K562 (cell line): ENCODE data around the gene RHEBL1. TPM values are rescaled to one million over a fixed set of nuclear protein-coding genes. Genes with fewer than 3 reads are reported as not detected.

Source experiments
- CBFA2T3 ChIP-seq: fragments of 450-650 bp; IDR thresholded peaks from 2 replicates; pipeline ENCODE4 v1.6.1; 2017
- ETV6 ChIP-seq, 3 experiments: fragments of 150-350 bp in 1 of 3; sonication (generic) in 1 of 3; formaldehyde crosslinking in 1 of 3; IDR thresholded peaks; 2 replicates each; pipeline versions ENCODE4 v1.6.1 to v1.8.0; 2014 to 2022; ENCODE audit warnings: borderline replicate concordance in 2 of 3, low read depth in 2 of 3, antibody characterized with exemption in 1 of 3, low read length in 1 of 3, mild to moderate bottlenecking in 1 of 3, missing genetic modification reagents in 1 of 3
- MTA2 ChIP-seq: fragments of 450-650 bp; IDR thresholded peaks from 2 replicates; pipeline ENCODE4 v1.6.1; 2016; ENCODE audit warnings: low read depth
- SMARCC2 ChIP-seq: fragments of 450-650 bp; IDR thresholded peaks from 2 replicates; pipeline ENCODE4 v1.6.1; 2017; ENCODE audit warnings: antibody characterized with exemption, moderate library complexity, mild to moderate bottlenecking, low read depth
- ZBTB40 ChIP-seq, 2 experiments: fragments of 450-650 bp in 1 of 2; sonication (generic) in 1 of 2; formaldehyde crosslinking in 1 of 2; IDR thresholded peaks; 2 replicates each; pipeline versions ENCODE4 v1.7.1 to v1.9.0; 2016 to 2022; ENCODE audit warnings: inconsistent platforms in 1 of 2, mild to moderate bottlenecking in 1 of 2, missing genetic modification reagents in 1 of 2
- ZNF212 ChIP-seq: fragments of 450-650 bp; formaldehyde crosslinking; IDR thresholded peaks from 2 replicates; pipeline ENCODE4 v1.4.0; 2020; ENCODE audit warnings: mild to moderate bottlenecking
- ZNF395 ChIP-seq: fragments of 200-800 bp; sonication (Bioruptor generic); IDR thresholded peaks from 2 replicates; pipeline ENCODE4 v1.6.1; 2017; ENCODE audit warnings: missing genetic modification characterization, missing compliant biosample characterization
- ZNF668 ChIP-seq: fragments of 250-450 bp; sonication (Bioruptor Pico); IDR thresholded peaks from 2 replicates; pipeline ENCODE4 v1.8.0; 2022; ENCODE audit warnings: mild to moderate bottlenecking, inconsistent platforms
- polyA plus RNA-seq, 8 experiments: library from polyadenylated mRNA; depleted of rRNA in 4 of 8; stranded (reverse) in 5 of 8; unstranded in 3 of 8; fragments of >200 nt; fragmentation: Nextera tagmentation in 2 of 8; fragmentation: Illumina TruSeq in 1 of 8; extraction: Ambion mirVana in 2 of 8; extraction: Trizol in 1 of 8; gene quantifications; 2 replicates each; pipeline versions ENCODE4 v1.2.1 to v1.2.3, GENCODE V29; 2011 to 2014; ENCODE audit warnings: inconsistent platforms in 1 of 8, missing spikeins in 1 of 8
- total RNA-seq, 7 experiments: library from RNA; depleted of rRNA in 6 of 7; stranded (reverse); fragments of >200 nt in 6 of 7; fragmentation: Illumina TruSeq in 2 of 7; extraction: Trizol in 2 of 7; gene quantifications; 2 replicates each; pipeline versions ENCODE4 v1.2.1 to v1.2.3, GENCODE V29; 2011 to 2021; ENCODE audit warnings: low replicate concordance in 1 of 7
- TF ChIP-seq, protein P1 (sequence below): fragments of 450-650 bp; IDR thresholded peaks from 2 replicates; pipeline ENCODE4 v1.6.1; 2016; ENCODE audit warnings: mild to moderate bottlenecking

Gene RHEBL1
- total and polyA plus RNA-seq, 9 of the 15 experiments (the other 6 are each of a cell fraction or from before 2014, with no cell fraction given): 4.3 to 36.1 (median 8.2) TPM

GRCh38 chr12:49092086-49092815 is 22.5 kb upstream of the RHEBL1 start (continued):
- TF ChIP-seq ZBTB40 (IDR thresholded peaks at IDR 0.05): peak; percentile 58; the same call in 1 of the 2 replicates
- TF ChIP-seq ZBTB40 (CRISPR knock-in tag; IDR thresholded peaks at IDR 0.05): no peak
- TF ChIP-seq MTA2: peak; percentile 83
- TF ChIP-seq ZNF668 (CRISPR knock-in tag): peak; percentile 30; the same call in 1 of the 2 replicates
- TF ChIP-seq SMARCC2: peak; percentile 87
- peak; percentile 95 for TF ChIP-seq CBFA2T3
- TF ChIP-seq ZNF212: 0 out of 2 replicates have a peak, but pooled peaks have one; percentile 15
- TF ChIP-seq, protein P1, sequence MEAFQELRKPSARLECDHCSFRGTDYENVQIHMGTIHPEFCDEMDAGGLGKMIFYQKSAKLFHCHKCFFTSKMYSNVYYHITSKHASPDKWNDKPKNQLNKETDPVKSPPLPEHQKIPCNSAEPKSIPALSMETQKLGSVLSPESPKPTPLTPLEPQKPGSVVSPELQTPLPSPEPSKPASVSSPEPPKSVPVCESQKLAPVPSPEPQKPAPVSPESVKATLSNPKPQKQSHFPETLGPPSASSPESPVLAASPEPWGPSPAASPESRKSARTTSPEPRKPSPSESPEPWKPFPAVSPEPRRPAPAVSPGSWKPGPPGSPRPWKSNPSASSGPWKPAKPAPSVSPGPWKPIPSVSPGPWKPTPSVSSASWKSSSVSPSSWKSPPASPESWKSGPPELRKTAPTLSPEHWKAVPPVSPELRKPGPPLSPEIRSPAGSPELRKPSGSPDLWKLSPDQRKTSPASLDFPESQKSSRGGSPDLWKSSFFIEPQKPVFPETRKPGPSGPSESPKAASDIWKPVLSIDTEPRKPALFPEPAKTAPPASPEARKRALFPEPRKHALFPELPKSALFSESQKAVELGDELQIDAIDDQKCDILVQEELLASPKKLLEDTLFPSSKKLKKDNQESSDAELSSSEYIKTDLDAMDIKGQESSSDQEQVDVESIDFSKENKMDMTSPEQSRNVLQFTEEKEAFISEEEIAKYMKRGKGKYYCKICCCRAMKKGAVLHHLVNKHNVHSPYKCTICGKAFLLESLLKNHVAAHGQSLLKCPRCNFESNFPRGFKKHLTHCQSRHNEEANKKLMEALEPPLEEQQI: no peak
- TF ChIP-seq ZNF395 (CRISPR knock-in tag): peak; percentile 96
- TF ChIP-seq ETV6 (IDR thresholded peaks at IDR 0.05; ENCODE audit: borderline replicate concordance in 1 of 2, low read depth in 2 of 2, low read length in 1 of 2): peak; percentile 88 to 95
- TF ChIP-seq ETV6 (CRISPR knock-in tag; IDR thresholded peaks at IDR 0.05; ENCODE audit: borderline replicate concordance): no peak
